ENCODE data around the gene CTDSPL. TPM values are rescaled to one million over a fixed set of nuclear protein-coding genes. Genes with fewer than 3 reads are reported as not detected.

CTDSPL gene
- total and polyA plus RNA-seq, 2 of the 8 experiments (the other 6 are each of a cell fraction or from before 2014, with no cell fraction given), result 20.3 to 42.2 TPM

- TF ChIP-seq SP4 (IDR thresholded peaks at IDR 0.05; ENCODE audit: low read length) (no peak), NANOG (IDR thresholded peaks at IDR 0.05; ENCODE audit: insufficient read depth, low read depth, low read length, poor library complexity, severe bottlenecking) (no peak), SP2 (IDR thresholded peaks at IDR 0.05; ENCODE audit: low read length) (no peak), E2F6 (IDR thresholded peaks at IDR 0.05) (no peak), ASH2L (IDR thresholded peaks at IDR 0.05; ENCODE audit: low read length) (no peak), SRF (IDR thresholded peaks at IDR 0.05; ENCODE audit: low read depth, low read length) (no peak), KDM1A (IDR thresholded peaks at IDR 0.05; ENCODE audit: borderline replicate concordance, low read length) (no peak)
Measured at GRCh38 chr3:37956723-37957538, 95.3 kb downstream of the CTDSPL start (continued).
